Mucosa of rectum (tissue), 2 donors: ENCODE results near the gene EDA2R.
A peak's percentile ranks its signal among the peaks of the same experiment; 100 is the strongest.

Experiments
- H3K27ac ChIP-seq, 2 donors: one replicate each; pipeline ENCODE4 v1.7.0; 2013; ENCODE audit warnings: inconsistent platforms in 2 of 2, low read depth in 2 of 2, low read length in 2 of 2
- H3K27me3 ChIP-seq, 2 donors: one replicate each; pipeline ENCODE4 v1.7.0; 2013; ENCODE audit warnings: low read length in 2 of 2; ENCODE audit not compliant: control insufficient read depth in 2 of 2, insufficient read depth in 2 of 2
- H3K36me3 ChIP-seq, 2 donors: one replicate each; pipeline ENCODE4 v1.7.0; 2013; ENCODE audit warnings: low read length in 2 of 2; ENCODE audit not compliant: control insufficient read depth in 2 of 2, insufficient read depth in 2 of 2
- H3K4me1 ChIP-seq, 2 donors: one replicate each; pipeline ENCODE4 v1.7.0; 2013; ENCODE audit warnings: low read length in 2 of 2, mild to moderate bottlenecking in 1 of 2; ENCODE audit not compliant: control insufficient read depth in 2 of 2, insufficient read depth in 2 of 2
- H3K4me3 ChIP-seq, 2 donors: one replicate each; pipeline ENCODE4 v1.7.0; 2013; ENCODE audit warnings: low read length in 2 of 2
- H3K9ac ChIP-seq, 2 donors: one replicate each; pipeline ENCODE4 v1.7.0; 2013; ENCODE audit warnings: low read length in 2 of 2, low read depth in 1 of 2, mild to moderate bottlenecking in 1 of 2
- H3K9me3 ChIP-seq, 2 donors: one replicate each; pipeline ENCODE4 v1.7.0; 2013; ENCODE audit warnings: low read length in 2 of 2; ENCODE audit not compliant: control insufficient read depth in 2 of 2
- donor health status: healthy.
- donor health status: Normal muscosa, but diverticular disease.

The EDA2R gene

GRCh38 chrX:66638591-66639500, at the start of gene EDA2R:
Gene EDA2R, minus strand, starts transcription at chrX:66639078. Its CDS starts 23,058 bp downstream, at chrX:66616020.
- Histone ChIP-seq H3K4me3 (peak within 1 kb of the TSS; percentile 54 to 59), H3K36me3 (no peaks in the 10 kb centered on the region), H3K9ac (peak within 1 kb of the TSS in 1 of 2 donors; percentile 48), H3K4me1 (no peaks in the 10 kb centered on the region), H3K9me3 (no peaks in the 10 kb centered on the region), H3K27ac (no peak within 1 kb of the TSS), H3K27me3 (no peaks in the 10 kb centered on the region)

- H3K27ac ChIP-seq = no peak overlapping the region
- H3K4me1 ChIP-seq = no peaks in the 10 kb centered on the region
- no peak overlapping the region for H3K9ac ChIP-seq
- no peaks in the 10 kb centered on the region for H3K9me3 ChIP-seq
- no peaks in the 10 kb centered on the region for H3K36me3 ChIP-seq
- H3K27me3 ChIP-seq = no peaks in the 10 kb centered on the region
- no peak overlapping the region for H3K4me3 ChIP-seq
Observed at GRCh38 chrX:66684196-66684595, 45.3 kb upstream of the EDA2R start.

GRCh38 chrX:66680451-66680850, 41.6 kb upstream of the EDA2R start:
- Histone ChIP-seq H3K4me1 (no peaks in the 10 kb centered on the region), H3K36me3 (no peaks in the 10 kb centered on the region), H3K9me3 (no peaks in the 10 kb centered on the region), H3K9ac (no peak overlapping the region), H3K4me3 (no peak overlapping the region), H3K27ac (no peak overlapping the region), H3K27me3 (no peaks in the 10 kb centered on the region)

DNA sequence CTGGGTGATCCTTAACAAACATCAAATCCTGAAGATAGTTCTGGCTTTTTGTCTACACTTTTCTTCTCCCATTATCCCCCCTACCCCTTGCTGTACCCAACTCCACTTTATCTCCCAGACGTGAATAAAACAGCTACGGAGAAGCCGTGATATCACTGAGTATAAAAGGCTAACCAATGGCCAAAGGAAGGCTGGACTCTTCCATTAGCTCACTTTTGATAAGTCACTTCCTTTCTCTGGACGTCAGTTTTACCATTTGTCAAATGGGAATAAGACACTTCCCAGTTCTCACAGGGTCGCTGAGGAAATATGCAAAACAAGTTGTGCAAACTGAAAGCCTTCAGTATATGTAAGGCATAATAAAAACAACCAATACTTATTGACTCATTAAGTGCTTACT, 38.6 kb upstream of the EDA2R start:
- H3K36me3 ChIP-seq = no peaks in the 10 kb centered on the region
- H3K27ac ChIP-seq = no peak overlapping the region
- no peaks in the 10 kb centered on the region for H3K27me3 ChIP-seq
- no peak overlapping the region for H3K4me3 ChIP-seq
- H3K9ac ChIP-seq = no peak overlapping the region
- no peaks in the 10 kb centered on the region for H3K9me3 ChIP-seq
- no peaks in the 10 kb centered on the region for H3K4me1 ChIP-seq

- H3K27ac ChIP-seq = no peak overlapping the region
- H3K4me3 ChIP-seq = no peak overlapping the region
- no peaks in the 10 kb centered on the region for H3K4me1 ChIP-seq
- H3K9ac ChIP-seq = no peak overlapping the region
- H3K27me3 ChIP-seq = no peaks in the 10 kb centered on the region
- no peaks in the 10 kb centered on the region for H3K36me3 ChIP-seq
- H3K9me3 ChIP-seq = no peaks in the 10 kb centered on the region
Observed at GRCh38 chrX:66676990-66677389, 38.1 kb upstream of the EDA2R start.

DNA sequence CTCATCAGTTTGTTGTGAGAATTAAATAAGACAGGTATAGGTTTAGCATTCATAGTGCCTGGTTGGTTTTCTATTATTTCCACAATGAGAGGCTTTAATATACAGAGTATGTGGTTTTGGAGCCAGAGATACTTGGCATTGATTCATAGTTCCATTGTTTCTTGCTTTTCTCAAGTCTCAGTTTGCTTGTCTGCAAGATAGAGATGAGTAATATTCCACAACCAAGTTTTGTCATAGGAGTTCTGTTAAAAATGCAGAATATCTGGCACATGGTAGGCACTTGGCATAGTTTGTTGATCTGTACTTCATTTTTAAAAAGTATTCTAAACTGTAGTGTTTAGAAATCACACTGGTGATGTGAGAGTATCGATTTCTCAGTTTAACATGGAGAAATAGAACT, 37.5 kb upstream of the EDA2R start:
- Histone ChIP-seq H3K4me3 (no peak overlapping the region), H3K9me3 (no peaks in the 10 kb centered on the region), H3K36me3 (no peaks in the 10 kb centered on the region), H3K4me1 (no peaks in the 10 kb centered on the region), H3K9ac (no peak overlapping the region), H3K27me3 (no peaks in the 10 kb centered on the region), H3K27ac (no peak overlapping the region)

DNA sequence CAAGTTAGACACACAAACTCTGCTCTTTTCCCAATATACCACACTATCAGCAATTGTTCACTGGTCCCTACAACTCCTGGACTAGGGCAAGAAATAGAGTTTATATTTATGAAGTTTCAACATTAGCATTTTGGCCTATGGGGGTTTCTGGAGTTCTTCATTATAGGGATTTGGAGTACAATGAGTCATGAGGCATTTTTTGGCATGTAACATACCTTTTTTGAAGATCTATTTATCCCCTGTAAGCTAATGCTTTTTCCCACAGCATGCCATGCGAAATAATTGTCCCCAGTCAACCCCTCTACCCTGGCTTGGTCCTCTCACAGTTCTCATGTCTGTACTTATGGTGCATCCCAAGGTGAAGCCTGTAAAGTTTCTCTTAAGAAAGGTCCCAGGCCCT, 36.7 kb upstream of the EDA2R start:
- Histone ChIP-seq H3K4me3 (no peak overlapping the region), H3K27ac (no peak overlapping the region), H3K36me3 (no peaks in the 10 kb centered on the region), H3K4me1 (no peaks in the 10 kb centered on the region), H3K27me3 (no peaks in the 10 kb centered on the region), H3K9me3 (no peaks in the 10 kb centered on the region), H3K9ac (no peak overlapping the region)

- Histone ChIP-seq H3K36me3 (no peaks in the 10 kb centered on the region), H3K9me3 (no peaks in the 10 kb centered on the region), H3K4me1 (no peaks in the 10 kb centered on the region), H3K9ac (no peak overlapping the region), H3K27ac (no peak overlapping the region), H3K27me3 (no peaks in the 10 kb centered on the region), H3K4me3 (no peak overlapping the region)
Observed at GRCh38 chrX:66674506-66674905, 35.6 kb upstream of the EDA2R start.

DNA sequence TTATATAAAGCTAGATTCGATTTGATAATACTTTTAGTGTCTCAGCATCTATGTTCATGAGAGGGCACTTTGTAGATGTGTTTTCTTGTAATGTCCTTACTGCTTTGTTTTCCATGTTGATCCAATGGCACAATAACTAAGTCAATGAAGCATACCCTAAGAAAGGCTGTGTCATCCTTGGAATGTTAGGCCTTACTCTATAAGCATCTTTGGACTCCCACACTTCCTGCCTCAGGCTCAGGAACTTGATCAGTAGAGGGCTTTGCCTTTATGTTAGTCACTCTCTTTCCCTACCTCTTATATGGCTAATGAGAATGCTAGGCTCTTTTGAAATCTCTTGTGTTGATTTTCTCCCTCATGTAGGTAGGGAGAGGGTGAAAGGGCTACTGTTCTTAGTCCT, 33.2 kb upstream of the EDA2R start:
- H3K4me3 ChIP-seq = no peak overlapping the region
- H3K27ac ChIP-seq = no peak overlapping the region
- H3K9ac ChIP-seq = no peak overlapping the region
- no peaks in the 10 kb centered on the region for H3K36me3 ChIP-seq
- no peaks in the 10 kb centered on the region for H3K4me1 ChIP-seq
- H3K9me3 ChIP-seq = no peaks in the 10 kb centered on the region
- H3K27me3 ChIP-seq = no peaks in the 10 kb centered on the region

DNA sequence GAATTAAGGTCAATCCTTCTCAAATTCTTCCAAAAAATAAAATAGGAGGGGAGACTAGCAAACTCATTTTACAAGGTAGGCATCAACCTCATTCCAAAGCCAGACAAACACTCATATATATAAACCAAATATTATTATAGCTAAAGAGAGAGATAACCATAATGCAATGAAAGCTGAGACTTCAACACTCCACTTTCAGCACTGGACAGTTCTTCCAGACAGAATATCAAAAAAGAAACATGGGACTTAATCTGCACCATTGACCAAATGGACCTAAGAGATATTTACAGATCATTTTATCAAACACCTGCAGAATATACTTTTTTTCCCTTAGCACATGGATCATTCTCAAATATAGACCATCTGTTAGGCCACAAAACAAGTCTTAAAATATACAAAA, 15.5 kb upstream of the EDA2R start:
- H3K4me1 ChIP-seq = no peaks in the 10 kb centered on the region
- H3K27ac ChIP-seq = no peak overlapping the region
- H3K9ac ChIP-seq = no peak overlapping the region
- H3K36me3 ChIP-seq = no peaks in the 10 kb centered on the region
- no peak overlapping the region for H3K4me3 ChIP-seq
- H3K27me3 ChIP-seq = no peaks in the 10 kb centered on the region
- H3K9me3 ChIP-seq = no peaks in the 10 kb centered on the region
